Measurements from ENCODE around the gene GLS. TPM values are rescaled to one million over a fixed set of nuclear protein-coding genes. Genes with fewer than 3 reads are reported as not detected.

Gene GLS
- total RNA-seq, 2 donors from 2014 or later, result 269 to 288 TPM

DNA sequence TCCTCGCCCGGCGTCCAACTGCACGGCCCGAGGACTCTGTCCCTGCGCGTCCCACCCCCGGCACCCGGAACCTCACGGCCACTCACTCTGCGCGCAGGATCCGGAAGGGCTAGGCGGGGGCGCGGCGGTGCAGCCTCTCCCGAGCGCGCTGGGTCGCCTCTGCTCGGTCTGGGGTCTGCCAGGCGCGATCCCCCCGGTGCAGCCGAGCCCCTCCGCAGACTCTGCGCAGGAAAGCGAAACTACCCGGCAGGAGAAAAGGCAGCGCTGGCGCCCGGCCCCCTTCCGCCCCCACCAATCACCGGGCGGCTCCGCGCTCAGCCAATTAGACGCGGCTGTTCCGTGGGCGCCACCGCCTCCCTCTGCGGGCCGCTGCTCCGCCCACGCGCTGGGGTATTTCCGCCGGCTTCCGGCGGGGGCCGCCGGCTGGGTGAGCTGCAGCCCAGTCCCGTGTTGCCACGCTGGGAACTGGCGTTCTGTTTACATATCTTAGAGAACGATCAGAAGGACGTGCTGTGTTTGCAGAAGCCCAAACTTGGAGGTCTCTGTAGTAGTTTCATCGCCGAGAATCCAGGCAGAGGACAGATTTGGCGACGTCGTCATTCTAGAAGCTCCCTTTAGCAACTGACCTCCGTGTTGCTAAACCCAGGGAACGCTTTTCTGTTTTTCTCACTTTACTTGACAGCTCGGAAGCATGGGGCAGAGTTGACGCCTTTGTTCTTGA is 133.5 kb downstream of the GLS start, which contains the start of gene STAT1:
Gene STAT1 (minus strand): TSS at position 240 of the 721 bp plus-strand sequence. CDS start 4,168 bp downstream, outside the sequence.
- Mint-ChIP-seq H3K36me3 (ENCODE audit: insufficient read depth in 2 of 2) (peaks cover 13 to 30% of the 10 kb centered on the region in 2 donors), H3K9me3 (peaks cover 3% of the 10 kb centered on the region in 2 donors), H3K4me3 (no peak within 1 kb of the TSS), H3K4me1 (ENCODE audit: low read depth) (peaks cover 48% of the 10 kb centered on the region), H3K27me3 (ENCODE audit: low read depth) (no peaks in the 10 kb centered on the region), H3K27ac (no peak within 1 kb of the TSS)
- DNase-seq (peak; percentile 97 to 99), ATAC-seq (replicated peaks in 1 of 2) (peak; percentile 82 to 83)

- peaks cover 48% of the 10 kb centered on the region for H3K4me1 Mint-ChIP-seq (ENCODE audit: low read depth)
- no peak overlapping the region for H3K27ac Mint-ChIP-seq
- no peak overlapping the region for H3K4me3 Mint-ChIP-seq
- no peaks in the 10 kb centered on the region for H3K27me3 Mint-ChIP-seq (ENCODE audit: low read depth)
- peaks cover 12 to 26% of the 10 kb centered on the region in 2 donors for H3K36me3 Mint-ChIP-seq (ENCODE audit: insufficient read depth in 2 of 2)
- DNase-seq, result peak in 1 of 2 donors; percentile 38
- peak; percentile 24 to 32 for ATAC-seq (replicated peaks in 1 of 2)
- H3K9me3 Mint-ChIP-seq, result peaks cover 3% of the 10 kb centered on the region in 2 donors
These were observed 134.0 kb downstream of the GLS start for GRCh38 chr2:191014653-191015020.

Other genes with a start within 250 kb of the GLS start
- gene NAB1, start 231.7 kb upstream of the GLS start, total RNA-seq, result 10 to 100 TPM; 42.8 to 61.3 TPM
- 100 to 1,000 TPM; 441 to 563 TPM for gene STAT1, start 133.3 kb downstream of the GLS start, total RNA-seq

Measured in activated T-cell treated with anti-CD3 and anti-CD28 coated beads, Interleukin-2, amount 50 U/mL, for 72 hours (primary cell).